ENCODE measurements around the gene ULBP1. TPM values are rescaled to one million over a fixed set of nuclear protein-coding genes. Genes with fewer than 3 reads are reported as not detected.
"Not testable (repeated sequence)": the region's sequence is repeated elsewhere in the genome, so short reads cannot be mapped to it uniquely, and the experiment has no call there.

The ULBP1 gene
- total and polyA plus RNA-seq, 5 donors, result 0.20 to 0.22 (median 0.20) TPM; not detected in 1

DNA sequence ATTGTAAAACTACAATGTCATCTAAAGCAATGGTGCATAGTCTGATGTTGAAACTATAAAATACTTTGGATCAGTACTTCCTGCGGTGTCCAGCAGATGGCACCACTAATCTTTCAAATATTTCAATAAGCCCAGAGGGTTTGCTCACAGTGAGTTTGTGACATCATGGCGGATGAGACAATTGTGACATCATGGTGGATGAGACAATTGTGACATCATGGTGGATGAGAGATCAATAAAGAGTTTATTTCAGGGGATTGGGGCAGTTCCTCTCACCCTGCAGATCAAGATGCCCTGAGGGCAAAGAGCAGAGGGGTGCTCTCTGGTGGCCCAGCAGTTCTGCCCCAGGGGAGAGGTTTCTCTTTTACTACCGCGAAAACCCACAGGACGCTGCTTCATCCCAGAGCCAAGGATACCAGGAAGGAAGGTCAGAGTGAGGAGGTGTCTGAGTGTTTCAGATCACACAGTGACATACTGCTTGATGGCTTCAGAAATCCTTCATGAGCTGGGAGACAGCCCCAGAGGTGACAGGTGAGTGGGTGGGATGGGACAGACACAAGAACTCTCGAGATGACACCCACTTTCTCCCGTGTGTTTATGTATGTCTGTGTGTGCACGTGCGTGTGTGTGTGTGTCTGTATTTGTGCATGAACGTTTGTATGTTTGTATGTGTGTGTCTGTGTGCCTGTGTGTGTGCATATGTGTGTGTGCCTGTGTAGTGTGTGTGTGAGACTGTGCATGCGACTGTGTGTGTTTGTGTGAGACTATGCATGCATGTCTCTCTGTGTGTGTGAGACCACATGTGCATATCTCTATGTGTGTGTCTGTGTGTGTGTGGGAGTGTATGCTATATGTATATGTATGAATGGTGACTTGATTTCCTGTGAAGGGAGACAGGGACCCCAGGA is 29.2 kb upstream of the ULBP1 start:
- Histone ChIP-seq H3K27me3 (ENCODE audit: control insufficient read depth, insufficient read depth) (no peaks in the 10 kb centered on the region), H3K4me1 (ENCODE audit: control insufficient read depth, insufficient read depth, low read length) (no peaks in the 10 kb centered on the region), H3K9me3 (ENCODE audit: control insufficient read depth, low read length) (no peaks in the 10 kb centered on the region), H3K27ac (ENCODE audit: low read length) (no peak overlapping the region), H3K4me3 (ENCODE audit: low read length) (no peak overlapping the region)
- 36% methylated on average over 11 of the region's 11 CpGs for WGBS
- DNase-seq (peak in 1 of 3 donors; percentile 42), ATAC-seq (peak; percentile 57 to 74)
- intact Hi-C loops (cut with DNase I), result loop anchor here in 3 of 4 donors (2.0 to 5.0 kb wide), 3 partner anchors 82 to 102 kb away; no protein-coding TSS in a partner anchor

DNA sequence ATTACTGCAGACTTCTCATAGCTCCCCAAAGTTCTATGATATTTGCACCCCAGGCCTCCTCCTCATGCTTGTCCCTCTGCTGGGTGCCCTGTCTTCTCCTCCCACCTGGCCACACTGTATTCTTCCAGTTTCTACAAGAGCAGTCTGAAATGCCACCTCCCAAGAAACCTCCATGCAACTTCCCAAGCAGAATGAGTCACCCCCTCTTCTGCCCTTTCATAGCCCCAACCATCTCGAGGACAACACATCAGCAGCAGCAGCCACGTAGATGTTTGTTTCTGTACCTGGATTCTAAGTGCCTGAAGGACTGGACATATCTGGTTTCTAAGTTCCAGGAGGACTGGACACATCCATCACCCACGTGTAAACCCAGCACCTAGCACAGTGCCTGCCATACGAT is 28.5 kb upstream of the ULBP1 start:
- H3K4me3 ChIP-seq (ENCODE audit: low read length), result no peak overlapping the region
- WGBS, result 62% methylated on average over 4 of the region's 4 CpGs
- H3K4me1 ChIP-seq (ENCODE audit: control insufficient read depth, insufficient read depth, low read length), result no peaks in the 10 kb centered on the region
- intact Hi-C loops (cut with DNase I), result loop anchor here in 2 of 4 donors (2.0 to 5.0 kb wide), 2 partner anchors 82 kb away; no protein-coding TSS in a partner anchor
- ATAC-seq, result no peak
- no peak overlapping the region for H3K27ac ChIP-seq (ENCODE audit: low read length)
- no peak for DNase-seq
- H3K27me3 ChIP-seq (ENCODE audit: control insufficient read depth, insufficient read depth), result no peaks in the 10 kb centered on the region
- no peaks in the 10 kb centered on the region for H3K9me3 ChIP-seq (ENCODE audit: control insufficient read depth, low read length)

DNA sequence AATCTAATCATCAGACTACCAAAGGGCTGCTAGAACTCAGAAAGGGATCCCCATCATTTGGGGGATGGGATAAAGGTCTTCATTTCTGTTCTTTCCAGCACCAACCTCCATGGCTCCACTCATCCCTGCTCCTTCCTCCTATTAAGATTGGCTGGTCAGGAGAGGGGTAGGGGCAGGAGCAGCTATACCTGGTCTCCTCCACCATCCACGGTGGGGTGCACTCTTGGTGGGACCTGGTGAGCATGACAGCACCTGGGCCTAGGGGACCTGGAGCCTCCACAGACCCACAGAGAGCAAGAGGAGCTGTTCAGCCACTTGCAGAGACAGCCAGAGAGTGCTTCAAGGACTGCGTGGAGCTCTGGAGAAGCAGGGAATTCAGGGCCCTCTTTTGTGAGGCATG is 28.1 kb upstream of the ULBP1 start:
- H3K9me3 ChIP-seq (ENCODE audit: control insufficient read depth, low read length), result no peaks in the 10 kb centered on the region
- no peak for DNase-seq
- intact Hi-C loops (cut with DNase I), result loop anchor here in 2 of 4 donors (2.0 to 5.0 kb wide), 2 partner anchors 81 to 82 kb away; no protein-coding TSS in a partner anchor
- no peak for ATAC-seq
- 49% methylated on average over 2 of the region's 2 CpGs for WGBS
- no peaks in the 10 kb centered on the region for H3K27me3 ChIP-seq (ENCODE audit: control insufficient read depth, insufficient read depth)
- H3K4me3 ChIP-seq (ENCODE audit: low read length), result no peak overlapping the region
- H3K27ac ChIP-seq (ENCODE audit: low read length), result no peak overlapping the region
- no peaks in the 10 kb centered on the region for H3K4me1 ChIP-seq (ENCODE audit: control insufficient read depth, insufficient read depth, low read length)

DNA sequence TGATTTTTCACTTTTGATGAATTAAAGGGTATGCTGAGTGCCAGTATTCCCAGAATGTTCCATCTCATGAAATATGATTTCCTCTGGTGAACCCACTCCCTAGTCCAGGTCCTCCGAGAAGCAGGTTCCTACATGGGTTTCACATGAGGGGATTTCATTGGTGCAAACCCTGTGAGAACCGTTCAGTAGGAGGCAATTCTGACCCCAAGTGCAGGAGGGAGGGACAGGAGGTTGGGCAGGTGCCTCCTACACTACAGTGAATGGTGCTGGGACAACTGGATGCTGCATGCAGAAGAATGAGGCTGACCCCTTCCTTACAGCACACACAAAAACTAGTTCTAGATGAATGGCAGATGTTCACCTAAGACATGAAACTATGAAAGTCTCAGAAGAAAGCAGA is 27.0 kb upstream of the ULBP1 start:
- no peak overlapping the region for H3K27ac ChIP-seq (ENCODE audit: low read length)
- no peaks in the 10 kb centered on the region for H3K27me3 ChIP-seq (ENCODE audit: control insufficient read depth, insufficient read depth)
- no peak for ATAC-seq
- DNase-seq, result no peak
- H3K4me3 ChIP-seq (ENCODE audit: low read length), result no peak overlapping the region
- WGBS, result 51% methylated on average over 2 of the region's 2 CpGs
- no peaks in the 10 kb centered on the region for H3K9me3 ChIP-seq (ENCODE audit: control insufficient read depth, low read length)
- intact Hi-C loops (cut with DNase I), result loop anchor here in 1 of 4 donors (5.0 kb wide), 1 partner anchor 81 kb away; no protein-coding TSS in a partner anchor
- H3K4me1 ChIP-seq (ENCODE audit: control insufficient read depth, insufficient read depth, low read length), result no peaks in the 10 kb centered on the region

DNA sequence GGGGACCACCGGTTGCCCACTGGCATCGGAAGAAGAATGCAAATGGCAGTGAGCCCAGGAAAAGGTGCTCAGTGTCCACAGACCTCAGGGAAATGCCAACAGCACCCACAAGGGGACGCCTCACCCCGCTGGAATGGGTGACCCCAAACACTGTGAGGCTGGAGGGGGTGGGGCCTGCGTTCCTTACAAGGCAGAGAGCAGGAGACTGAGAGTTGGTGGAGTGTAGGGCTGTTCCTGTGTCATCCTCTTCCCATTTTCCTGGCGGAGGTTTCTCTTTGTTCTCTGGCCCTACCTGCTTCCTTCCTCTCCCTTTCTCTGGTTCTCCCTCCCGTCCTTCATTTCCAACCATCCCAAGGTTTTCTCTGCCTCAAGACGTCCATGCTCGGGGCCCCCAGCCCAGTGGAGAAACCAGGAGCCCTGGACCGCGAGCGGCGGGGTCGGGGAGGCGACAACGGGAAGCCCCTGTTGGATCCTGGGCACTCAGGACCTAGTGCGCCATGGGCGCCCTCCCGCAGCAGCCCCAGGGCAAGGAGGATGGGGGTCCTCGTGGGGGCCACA is 25.7 kb upstream of the ULBP1 start:
- peak overlapping the region; percentile 43 for H3K4me3 ChIP-seq (ENCODE audit: low read length)
- intact Hi-C loops (cut with DNase I), result loop anchor here in 1 of 4 donors (5.0 kb wide), 1 partner anchor 79 kb away; no protein-coding TSS in a partner anchor
- H3K27me3 ChIP-seq (ENCODE audit: control insufficient read depth, insufficient read depth), result not testable (repeated sequence)

DNA sequence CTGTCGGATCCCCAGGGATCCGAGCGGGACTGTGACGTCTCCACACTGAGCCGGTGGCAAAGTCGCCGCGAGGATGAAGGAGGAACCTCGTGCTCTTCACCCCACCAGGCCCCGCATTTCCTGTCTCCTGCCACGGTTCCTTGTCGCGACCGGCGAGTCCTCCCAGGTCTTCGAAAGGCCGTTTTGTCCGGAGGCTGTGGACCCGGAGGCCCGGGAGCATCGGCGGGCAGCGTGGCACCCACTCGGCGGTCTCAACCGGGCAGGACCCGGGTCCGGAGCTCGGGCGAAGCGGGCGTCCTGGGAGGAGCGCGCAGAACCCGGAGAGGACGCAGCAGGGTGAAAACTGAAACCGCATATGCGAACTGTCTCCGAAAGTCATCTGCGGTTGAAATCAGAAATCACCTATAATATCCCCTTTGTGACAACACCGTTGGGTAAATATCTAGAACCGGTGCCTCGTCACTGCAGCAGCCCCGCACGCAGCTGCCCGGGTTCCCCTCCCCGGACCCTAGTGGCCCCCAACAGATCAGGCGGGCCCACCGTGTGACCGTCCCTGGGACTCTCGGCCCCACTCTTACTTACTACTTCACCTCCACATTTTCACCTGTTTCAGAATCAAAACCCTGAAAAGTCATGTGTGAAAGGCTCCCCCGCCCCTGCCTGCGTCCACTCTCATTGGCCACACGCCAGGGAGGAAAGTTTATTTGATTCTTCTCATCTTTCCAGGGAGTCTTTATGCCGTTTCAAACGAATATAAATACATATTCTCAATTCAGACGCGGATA is 25.0 kb upstream of the ULBP1 start:
- peak overlapping the region; percentile 43 for H3K4me3 ChIP-seq (ENCODE audit: low read length)
- 1% methylated on average over 58 of the region's 58 CpGs for WGBS
- H3K9me3 ChIP-seq (ENCODE audit: control insufficient read depth, low read length), result no peaks in the 10 kb centered on the region
- H3K27ac ChIP-seq (ENCODE audit: low read length), result no peak overlapping the region
- H3K27me3 ChIP-seq (ENCODE audit: control insufficient read depth, insufficient read depth), result no peaks in the 10 kb centered on the region
- intact Hi-C loops (cut with DNase I), result loop anchor here in 1 of 4 donors (5.0 kb wide), 1 partner anchor 79 kb away; no protein-coding TSS in a partner anchor
- no peak for ATAC-seq
- H3K4me1 ChIP-seq (ENCODE audit: control insufficient read depth, insufficient read depth, low read length), result no peaks in the 10 kb centered on the region
- DNase-seq, result no peak

More for the DNA sequence above, 25.7 kb upstream of the ULBP1 start:
- DNase-seq; H3K4me1 ChIP-seq (ENCODE audit: control insufficient read depth, insufficient read depth, low read length); ATAC-seq; H3K27ac ChIP-seq (ENCODE audit: low read length); H3K9me3 ChIP-seq (ENCODE audit: control insufficient read depth, low read length): not testable (repeated sequence)
- 2% methylated on average over 15 of the region's 20 CpGs for WGBS

DNA sequence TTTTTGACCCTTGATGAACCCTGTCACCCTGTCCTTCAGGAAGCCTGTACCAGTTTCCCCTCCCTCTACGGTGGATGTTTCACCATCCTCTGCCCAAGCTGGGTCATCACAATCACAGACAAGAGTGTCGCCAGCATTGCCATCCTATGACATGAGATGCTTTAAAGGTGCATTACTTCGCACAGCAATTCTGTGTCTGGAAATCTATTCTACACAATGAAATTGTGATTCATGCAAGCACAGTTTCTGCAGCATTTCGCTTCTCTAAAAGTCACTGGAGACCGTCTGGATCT is 24.4 kb upstream of the ULBP1 start:
- no peak overlapping the region for H3K27ac ChIP-seq (ENCODE audit: low read length)
- ATAC-seq (no peak), DNase-seq (no peak)
- no peaks in the 10 kb centered on the region for H3K9me3 ChIP-seq (ENCODE audit: control insufficient read depth, low read length)
- WGBS, result 29% methylated on average over 5 of the region's 5 CpGs
- H3K4me1 ChIP-seq (ENCODE audit: control insufficient read depth, insufficient read depth, low read length), result no peaks in the 10 kb centered on the region
- H3K27me3 ChIP-seq (ENCODE audit: control insufficient read depth, insufficient read depth), result no peaks in the 10 kb centered on the region
- H3K4me3 ChIP-seq (ENCODE audit: low read length), result no peak overlapping the region
- intact Hi-C loops (cut with DNase I), result loop anchor here in 1 of 4 donors (5.0 kb wide), 1 partner anchor 78 kb away; no protein-coding TSS in a partner anchor

DNA sequence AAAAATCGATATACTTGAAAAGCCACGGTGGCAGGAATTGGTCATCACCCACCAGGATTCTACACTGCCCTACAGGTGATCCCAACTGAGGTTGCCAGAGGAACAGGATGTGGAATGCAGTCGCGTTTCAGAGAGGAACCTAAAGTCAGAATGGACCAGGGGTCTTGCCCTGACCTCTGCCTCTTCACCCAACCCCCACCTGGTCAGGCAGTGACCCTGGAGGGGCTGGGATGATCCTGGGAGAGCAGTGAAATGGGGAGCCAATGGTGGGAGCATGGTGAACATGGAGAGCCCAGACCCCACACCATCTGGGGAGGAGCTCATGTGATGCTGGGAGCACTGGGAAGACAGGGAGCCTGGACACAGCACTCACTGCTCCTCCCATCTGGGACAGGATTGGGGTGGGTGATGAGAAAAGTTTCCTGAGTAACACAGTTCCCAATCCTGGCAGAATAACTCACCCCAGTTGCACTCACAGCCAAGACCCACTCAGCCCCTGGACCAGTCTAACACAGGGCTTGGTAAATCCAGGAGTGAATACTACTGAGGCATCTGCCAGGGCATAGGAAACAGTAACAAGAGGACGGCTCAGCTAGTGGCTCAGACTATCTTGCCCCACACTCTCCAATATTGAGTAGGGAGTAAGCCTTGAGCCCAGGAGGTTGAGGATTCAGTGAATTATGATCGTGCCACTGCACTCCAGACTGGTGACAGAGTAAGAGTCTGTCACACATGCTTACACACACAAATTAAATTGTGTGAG is 23.7 kb upstream of the ULBP1 start:
- intact Hi-C loops (cut with DNase I), result loop anchor here in 1 of 4 donors (5.0 kb wide), 1 partner anchor 77 kb away; no protein-coding TSS in a partner anchor
- no peak overlapping the region for H3K4me3 ChIP-seq (ENCODE audit: low read length)
- H3K27me3 ChIP-seq (ENCODE audit: control insufficient read depth, insufficient read depth), result no peaks in the 10 kb centered on the region
- no peak for ATAC-seq
- no peaks in the 10 kb centered on the region for H3K9me3 ChIP-seq (ENCODE audit: control insufficient read depth, low read length)
- H3K27ac ChIP-seq (ENCODE audit: low read length), result no peak overlapping the region
- DNase-seq, result no peak
- no peaks in the 10 kb centered on the region for H3K4me1 ChIP-seq (ENCODE audit: control insufficient read depth, insufficient read depth, low read length)
- WGBS, result 22% methylated on average over 6 of the region's 6 CpGs

DNA sequence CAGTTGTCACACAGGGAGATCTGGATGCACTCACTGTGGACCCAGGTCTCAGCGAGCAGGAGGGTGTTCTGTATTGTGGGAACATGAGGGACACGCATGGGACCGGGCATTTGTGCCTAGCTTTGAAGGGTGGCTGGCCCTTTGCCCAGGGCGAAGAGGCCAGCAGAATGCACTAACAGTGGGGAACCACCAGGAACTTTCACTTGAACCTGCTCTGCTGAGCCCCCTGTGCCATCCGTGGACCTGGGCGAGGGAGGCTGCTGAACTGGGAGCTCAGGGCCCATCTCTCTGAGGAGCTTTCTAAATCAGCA is 23.1 kb upstream of the ULBP1 start:
- no peak overlapping the region for H3K27ac ChIP-seq (ENCODE audit: low read length)
- DNase-seq (no peak), ATAC-seq (no peak)
- H3K4me1 ChIP-seq (ENCODE audit: control insufficient read depth, insufficient read depth, low read length), result no peaks in the 10 kb centered on the region
- intact Hi-C loops (cut with DNase I), result no loop called here
- WGBS, result 40% methylated on average over 6 of the region's 6 CpGs
- H3K27me3 ChIP-seq (ENCODE audit: control insufficient read depth, insufficient read depth), result no peaks in the 10 kb centered on the region
- no peaks in the 10 kb centered on the region for H3K9me3 ChIP-seq (ENCODE audit: control insufficient read depth, low read length)
- no peak overlapping the region for H3K4me3 ChIP-seq (ENCODE audit: low read length)
